Measurements from ENCODE around the gene HSPA1B.
"Not testable (repeated sequence)": the region's sequence is repeated elsewhere in the genome, so short reads cannot be mapped to it uniquely, and the experiment has no call there.

HSPA1B gene

DNA sequence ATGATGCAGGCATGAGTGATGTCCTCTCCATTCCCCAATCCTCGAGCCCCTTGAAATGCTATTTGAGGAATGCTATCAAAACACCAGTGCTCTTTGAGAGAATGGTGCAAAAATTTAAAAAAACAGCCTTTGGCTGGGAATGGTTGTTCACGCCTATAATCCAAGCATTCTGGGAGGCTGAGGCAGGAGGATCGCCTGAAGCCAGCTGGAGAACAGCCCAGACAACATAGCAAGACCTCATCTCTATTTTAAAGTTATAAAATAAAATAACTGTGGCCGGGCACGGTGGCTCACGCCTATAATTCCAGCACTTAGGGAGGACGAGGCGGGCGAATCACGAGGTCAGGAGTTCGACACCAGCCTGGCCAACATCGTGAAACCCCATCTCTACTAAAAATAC is 27.8 kb upstream of the HSPA1B start:
- DNase-seq: no peak

- DNase-seq: not testable (repeated sequence)
These were observed 26.3 kb upstream of the HSPA1B start for GRCh38 chr6:31801031-31801927.

GRCh38 chr6:31805939-31806469 is 21.5 kb upstream of the HSPA1B start:
- no peak for DNase-seq

GRCh38 chr6:31806470-31807272 is 20.9 kb upstream of the HSPA1B start, which contains the start of gene LSM2:
Gene LSM2 (minus strand): TSS chr6:31806966. CDS start chr6:31806757, 209 bp downstream.
- DNase-seq: peak; percentile 97

GRCh38 chr6:31808599-31808998 is 18.9 kb upstream of the HSPA1B start:
- not testable (repeated sequence) for DNase-seq

GRCh38 chr6:31811645-31812044 is 15.9 kb upstream of the HSPA1B start:
- DNase-seq: no peak

GRCh38 chr6:31813465-31813849 is 14.1 kb upstream of the HSPA1B start:
- no peak for DNase-seq

DNA sequence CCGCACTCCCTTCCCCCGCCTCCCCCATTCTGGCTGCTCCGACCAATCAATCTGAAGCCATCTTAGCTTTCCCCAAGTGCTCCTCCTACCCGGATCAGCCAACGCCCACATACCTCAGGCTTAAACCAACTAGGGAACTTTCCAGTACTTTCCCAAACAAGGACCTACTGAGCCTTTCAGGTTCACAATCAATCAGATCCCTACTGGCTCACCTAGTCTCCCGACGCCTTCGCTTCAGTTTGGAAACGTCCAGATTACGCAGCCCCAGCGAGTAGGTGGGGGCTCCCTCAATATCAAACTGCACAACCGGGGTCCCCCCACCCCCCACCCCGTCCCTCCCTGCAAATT is 12.9 kb upstream of the HSPA1B start:
- DNase-seq: peak; percentile 78

GRCh38 chr6:31815025-31815838 is 12.3 kb upstream of the HSPA1B start, which contains the start of the genes HSPA1A and HSPA1L:
Gene HSPA1A (plus strand): TSS chr6:31815543. CDS start chr6:31815757, 214 bp downstream.
Gene HSPA1L (minus strand): TSS chr6:31815283. CDS start chr6:31811972, 3,311 bp downstream.
- DNase-seq: peak; percentile 86

GRCh38 chr6:31817133-31817928 is 10.2 kb upstream of the HSPA1B start:
- peak; percentile 62 for DNase-seq

DNA sequence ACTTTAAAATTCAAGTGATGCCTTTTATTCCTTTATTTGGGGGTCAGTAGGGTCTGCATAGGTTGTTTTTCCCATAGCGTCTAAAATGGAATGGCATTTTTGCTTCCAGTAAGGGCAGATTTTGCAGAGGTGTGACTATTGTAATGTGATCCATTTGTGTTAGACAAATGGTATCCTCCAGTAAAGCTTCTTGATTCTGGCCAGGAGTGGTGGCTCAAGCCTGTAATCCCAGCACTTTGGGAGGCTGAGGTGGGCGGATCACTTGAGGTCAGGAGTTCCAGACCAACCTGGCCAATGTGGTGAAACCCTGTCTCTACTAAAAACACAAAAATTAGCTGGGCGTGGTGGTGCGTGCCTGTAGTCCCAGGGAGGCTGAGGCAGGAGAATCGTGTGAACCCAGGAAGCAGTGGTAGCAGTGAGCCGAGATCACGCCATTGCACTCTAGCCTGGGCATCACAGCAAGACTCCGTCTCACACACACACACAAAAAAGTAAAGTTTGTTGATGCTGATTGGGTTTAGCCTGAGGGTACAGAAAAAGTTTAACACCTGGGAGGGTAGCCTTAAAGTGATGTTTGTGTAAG is 9.5 kb upstream of the HSPA1B start:
- not testable (repeated sequence) for DNase-seq

DNA sequence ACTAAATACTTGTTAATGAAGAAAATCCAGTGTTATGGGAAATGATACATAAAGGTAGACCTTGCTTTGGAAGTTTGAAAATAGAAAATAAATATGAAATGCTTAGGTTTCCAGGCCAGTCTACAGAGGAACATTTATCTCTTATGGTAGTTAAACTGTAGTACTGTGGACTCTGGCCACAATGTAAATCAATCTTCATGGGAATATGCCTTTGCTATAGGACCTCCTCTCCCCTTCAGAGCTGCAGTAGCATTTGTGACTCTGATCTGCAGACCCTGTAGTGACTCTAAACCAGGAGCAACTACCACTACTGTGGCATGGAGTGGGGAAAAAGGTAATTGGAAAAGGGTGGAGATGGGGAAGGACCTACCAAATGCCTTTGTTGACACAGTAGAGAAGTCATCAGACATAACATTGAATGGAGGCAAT is 7.7 kb upstream of the HSPA1B start:
- DNase-seq: no peak

DNA sequence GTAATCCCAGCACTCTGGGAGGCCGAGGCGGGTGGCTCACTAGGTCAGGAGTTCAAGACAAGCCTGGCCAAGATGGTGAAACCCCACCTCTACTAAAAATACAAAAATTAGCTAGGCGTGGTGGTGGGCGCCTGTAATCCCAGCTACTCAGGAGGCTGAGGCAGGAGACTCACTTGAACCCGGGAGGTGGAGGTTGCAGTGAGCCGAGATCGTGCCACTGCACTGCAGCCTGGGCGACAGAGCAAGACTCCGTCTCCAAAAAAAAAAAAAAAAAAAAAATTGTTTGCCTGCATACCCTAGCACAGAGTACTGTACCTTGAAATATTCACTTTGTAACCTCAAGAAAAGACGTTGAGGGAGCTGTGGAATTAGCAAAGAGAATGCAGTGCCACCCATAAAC is 7.1 kb upstream of the HSPA1B start:
- not testable (repeated sequence) for DNase-seq

GRCh38 chr6:31821301-31822035 is 6.1 kb upstream of the HSPA1B start:
- DNase-seq: peak; percentile 51

- peak; percentile 79 for DNase-seq
These were observed 5.3 kb upstream of the HSPA1B start for GRCh38 chr6:31822036-31822821.

DNA sequence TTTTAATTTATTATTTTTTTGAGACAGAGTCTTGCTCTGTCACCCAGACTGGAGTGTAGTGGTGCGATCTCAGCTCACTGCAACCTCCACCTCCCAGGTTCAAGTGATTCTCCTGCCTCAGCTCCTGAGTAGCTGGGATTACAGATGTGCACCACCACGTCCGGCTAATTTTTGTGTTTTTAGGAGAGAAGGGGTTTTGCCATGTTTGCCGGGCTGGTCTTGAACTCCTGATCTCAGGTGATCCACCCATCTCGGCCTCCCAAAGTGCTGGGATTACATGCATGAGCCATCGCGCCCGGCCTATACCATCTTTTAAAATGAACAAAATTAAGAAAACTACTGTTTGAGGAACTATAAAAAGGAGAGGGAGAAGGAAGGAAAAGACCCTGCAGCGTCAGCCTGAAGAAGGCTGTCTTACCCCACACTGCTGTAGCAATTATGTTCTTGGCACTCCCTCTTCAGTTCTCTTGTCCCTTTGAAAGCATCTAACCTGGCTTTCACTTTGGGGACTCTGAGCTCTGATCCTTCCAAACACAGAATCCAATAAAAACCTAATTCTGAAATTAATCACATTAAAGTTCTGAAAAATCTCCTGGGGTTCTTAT is 3.8 kb upstream of the HSPA1B start:
- DNase-seq: not testable (repeated sequence)

GRCh38 chr6:31825553-31825952 is 2.0 kb upstream of the HSPA1B start:
- no peak for DNase-seq

DNA sequence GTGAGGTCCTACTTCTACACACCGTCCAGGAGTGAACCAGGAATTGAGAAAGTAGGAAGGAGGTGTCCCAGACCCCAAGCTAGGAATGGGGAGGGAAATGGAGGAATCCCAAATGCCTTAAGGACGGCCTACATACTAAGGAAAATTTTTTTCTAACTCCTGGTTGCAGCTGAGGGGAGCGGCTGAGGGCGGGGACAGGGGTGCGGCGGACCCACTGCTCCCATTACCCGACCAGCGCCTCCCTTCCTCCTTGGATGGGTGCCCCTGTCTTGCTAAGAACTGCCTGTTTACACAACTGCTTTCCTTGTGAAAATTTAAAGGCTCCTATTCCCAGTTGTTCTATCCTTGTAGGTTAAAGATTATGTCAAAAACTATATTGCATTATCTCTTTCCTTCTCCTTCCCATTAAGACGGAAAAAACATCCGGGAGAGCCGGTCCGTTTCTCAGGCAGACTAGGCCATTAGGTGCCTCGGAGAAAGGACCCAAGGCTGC is 699 bp upstream of the HSPA1B start:
- no peak for DNase-seq

Data from CD4-positive, alpha-beta T cell treated with Interleukin-10 for 1 hour (primary cell).